SIG-M5 (cell line): ENCODE measurements around the gene PRUNE2.
"Not testable (repeated sequence)": the region's sequence is repeated elsewhere in the genome, so short reads cannot be mapped to it uniquely, and the experiment has no call there.

Experiments used
- DNase-seq: peaks from one replicate; lab custom pipeline; 2025; lab: John Stamatoyannopoulos, UW

PRUNE2 gene

GRCh38 chr9:76793784-76794431, 112.0 kb downstream of the PRUNE2 start:
- no peak for DNase-seq

GRCh38 chr9:76789840-76790239, 116.1 kb downstream of the PRUNE2 start:
- no peak for DNase-seq

- no peak for DNase-seq
Observed at GRCh38 chr9:76787677-76788076, 118.2 kb downstream of the PRUNE2 start.

- no peak for DNase-seq
Observed at GRCh38 chr9:76785501-76785900, 120.4 kb downstream of the PRUNE2 start.

GRCh38 chr9:76784881-76785280, 121.0 kb downstream of the PRUNE2 start:
- no peak for DNase-seq

- DNase-seq: no peak
Observed at GRCh38 chr9:76772686-76773445, 133.0 kb downstream of the PRUNE2 start.

GRCh38 chr9:76766126-76766525, 139.8 kb downstream of the PRUNE2 start:
- no peak for DNase-seq

- no peak for DNase-seq
Observed at GRCh38 chr9:76764138-76764537, 141.8 kb downstream of the PRUNE2 start, which contains the start of gene PCA3. PCA3 (plus strand) TSS chr9:76764438.

GRCh38 chr9:76761448-76761847, 144.5 kb downstream of the PRUNE2 start:
- no peak for DNase-seq

- DNase-seq: no peak
Observed at GRCh38 chr9:76759732-76760131, 146.2 kb downstream of the PRUNE2 start.

GRCh38 chr9:76758476-76758875, 147.4 kb downstream of the PRUNE2 start:
- no peak for DNase-seq

- DNase-seq: no peak
Observed at GRCh38 chr9:76756941-76757673, 148.8 kb downstream of the PRUNE2 start.

- no peak for DNase-seq
Observed at GRCh38 chr9:76756268-76756640, 149.7 kb downstream of the PRUNE2 start.

- no peak for DNase-seq
Observed at GRCh38 chr9:76751001-76751400, 154.9 kb downstream of the PRUNE2 start.

- DNase-seq: no peak
Observed at GRCh38 chr9:76744336-76744735, 161.6 kb downstream of the PRUNE2 start.

GRCh38 chr9:76743931-76744330, 162.0 kb downstream of the PRUNE2 start:
- no peak for DNase-seq

GRCh38 chr9:76742890-76743289, 163.0 kb downstream of the PRUNE2 start:
- not testable (repeated sequence) for DNase-seq

GRCh38 chr9:76741524-76741923, 164.4 kb downstream of the PRUNE2 start:
- no peak for DNase-seq

- DNase-seq: no peak
Observed at GRCh38 chr9:76738402-76738801, 167.5 kb downstream of the PRUNE2 start.

- DNase-seq: no peak
Observed at GRCh38 chr9:76737154-76737902, 168.6 kb downstream of the PRUNE2 start.

GRCh38 chr9:76734716-76735115, 171.2 kb downstream of the PRUNE2 start:
- no peak for DNase-seq

GRCh38 chr9:76733096-76733495, 172.8 kb downstream of the PRUNE2 start:
- no peak for DNase-seq
